Breast epithelium (tissue), 3 donors: ENCODE measurements around the gene ZNF497.

Experiments used
- POLR2A ChIP-seq: fragments of 450-650 bp; IDR thresholded peaks from one replicate; pipeline ENCODE4 v1.6.1; 2016; ENCODE audit warnings: antibody characterized with exemption, mild to moderate bottlenecking, moderate library complexity
- TF ChIP-seq, protein P1 (sequence below), 3 donors: fragments of 450-650 bp; IDR thresholded peaks; one replicate each; pipeline ENCODE4 v1.5.1; 2016 to 2017; ENCODE audit warnings: antibody characterized with exemption in 3 of 3, mild to moderate bottlenecking in 3 of 3, moderate library complexity in 3 of 3

DNA sequence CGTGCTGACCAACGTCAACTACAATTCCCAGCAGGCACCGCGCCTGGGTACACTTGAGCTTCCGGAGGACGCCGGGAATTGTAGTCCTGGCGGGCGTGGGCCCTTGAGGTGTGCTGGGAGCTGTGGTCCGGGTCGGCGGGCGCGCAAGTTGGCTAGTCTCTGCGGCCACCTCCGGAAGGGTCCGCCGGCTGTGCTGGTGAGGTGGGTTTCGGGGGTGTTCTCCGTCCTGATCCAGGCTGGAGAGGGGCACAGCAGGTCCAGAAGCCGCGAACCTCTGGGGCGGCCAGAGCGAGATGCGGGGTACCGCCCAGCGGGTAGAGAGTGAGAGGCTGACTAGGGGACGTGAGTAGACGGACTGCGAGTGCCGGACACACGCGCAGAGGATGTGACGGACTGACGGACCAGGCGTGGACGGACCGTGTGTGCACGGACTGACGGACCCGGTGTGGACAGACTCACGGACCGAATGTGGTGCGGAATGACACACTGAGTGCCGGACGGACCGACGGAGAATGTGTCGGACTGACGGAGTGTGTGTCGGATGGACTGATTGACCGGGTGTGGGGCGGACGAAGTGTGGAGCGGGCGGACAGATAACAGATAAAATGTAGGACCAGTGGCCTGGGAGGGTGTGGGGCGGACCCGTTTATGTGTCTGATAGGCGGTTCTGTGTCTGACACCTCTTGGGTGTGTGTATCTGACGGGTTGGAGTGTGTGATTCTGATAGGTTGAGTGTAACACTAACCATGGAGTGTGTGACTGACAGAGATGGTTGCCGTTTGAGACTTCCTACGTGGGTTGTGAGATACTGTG is 35.4 kb downstream of the ZNF497 start, which contains the start of gene ZSCAN22:
- TF ChIP-seq, protein P1, sequence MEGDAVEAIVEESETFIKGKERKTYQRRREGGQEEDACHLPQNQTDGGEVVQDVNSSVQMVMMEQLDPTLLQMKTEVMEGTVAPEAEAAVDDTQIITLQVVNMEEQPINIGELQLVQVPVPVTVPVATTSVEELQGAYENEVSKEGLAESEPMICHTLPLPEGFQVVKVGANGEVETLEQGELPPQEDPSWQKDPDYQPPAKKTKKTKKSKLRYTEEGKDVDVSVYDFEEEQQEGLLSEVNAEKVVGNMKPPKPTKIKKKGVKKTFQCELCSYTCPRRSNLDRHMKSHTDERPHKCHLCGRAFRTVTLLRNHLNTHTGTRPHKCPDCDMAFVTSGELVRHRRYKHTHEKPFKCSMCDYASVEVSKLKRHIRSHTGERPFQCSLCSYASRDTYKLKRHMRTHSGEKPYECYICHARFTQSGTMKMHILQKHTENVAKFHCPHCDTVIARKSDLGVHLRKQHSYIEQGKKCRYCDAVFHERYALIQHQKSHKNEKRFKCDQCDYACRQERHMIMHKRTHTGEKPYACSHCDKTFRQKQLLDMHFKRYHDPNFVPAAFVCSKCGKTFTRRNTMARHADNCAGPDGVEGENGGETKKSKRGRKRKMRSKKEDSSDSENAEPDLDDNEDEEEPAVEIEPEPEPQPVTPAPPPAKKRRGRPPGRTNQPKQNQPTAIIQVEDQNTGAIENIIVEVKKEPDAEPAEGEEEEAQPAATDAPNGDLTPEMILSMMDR (IDR thresholded peaks at IDR 0.05), result peak in 1 of 3 donors; percentile 8
- peak; percentile 33 for TF ChIP-seq POLR2A
